GM18909 (cell line): Measurements from ENCODE around the gene HHIPL1.
"Not testable (repeated sequence)": the region's sequence is repeated elsewhere in the genome, so short reads cannot be mapped to it uniquely, and the experiment has no call there.

Source experiments
- ATAC-seq: cut with Tn5 transposase; IDR thresholded peaks from one replicate; pipeline ENCODE4 v1.9.1; 2021; ENCODE audit warnings: mild to moderate bottlenecking; ENCODE audit not compliant: unreplicated experiment, poor library complexity

HHIPL1 gene

DNA sequence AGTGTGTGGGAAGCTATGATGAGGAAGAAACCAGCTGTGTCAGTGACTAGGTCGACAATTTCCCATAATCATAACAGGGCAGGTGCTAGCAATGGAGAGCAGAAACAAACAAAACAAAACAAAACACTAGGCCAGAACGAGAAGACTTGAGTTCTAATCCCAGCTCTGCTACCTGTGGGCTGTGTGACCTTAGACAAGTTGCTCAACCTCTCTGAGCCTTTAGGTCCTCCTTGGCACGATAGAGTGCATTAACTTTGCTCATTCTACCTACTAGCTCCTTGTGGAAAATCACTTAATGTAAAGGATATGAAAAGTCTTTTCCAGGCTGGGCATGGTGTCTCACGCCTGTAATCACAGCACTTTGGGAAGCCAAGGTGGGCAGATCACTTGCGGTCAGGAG is 11.2 kb downstream of the HHIPL1 start:
- ATAC-seq, result no peak

DNA sequence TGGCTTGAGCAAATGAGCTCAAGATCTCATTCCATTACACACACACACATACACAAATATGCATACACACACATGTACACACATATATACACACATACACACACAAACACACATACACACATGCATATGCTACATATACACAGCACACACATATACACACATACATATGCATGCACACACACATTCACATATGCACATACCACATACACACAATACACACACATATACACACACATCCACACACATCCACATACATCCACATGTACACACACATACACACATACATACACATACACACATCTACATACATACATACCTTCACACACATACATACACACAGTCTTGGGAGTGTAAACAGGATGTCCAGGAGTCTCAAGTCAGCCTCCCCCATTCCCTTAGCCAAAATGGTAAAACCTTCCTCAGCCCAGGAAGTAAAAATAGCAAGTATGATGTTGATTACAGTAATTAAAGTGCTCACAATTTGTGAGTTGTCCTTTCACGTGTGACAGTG is 12.8 kb downstream of the HHIPL1 start:
- no peak for ATAC-seq

DNA sequence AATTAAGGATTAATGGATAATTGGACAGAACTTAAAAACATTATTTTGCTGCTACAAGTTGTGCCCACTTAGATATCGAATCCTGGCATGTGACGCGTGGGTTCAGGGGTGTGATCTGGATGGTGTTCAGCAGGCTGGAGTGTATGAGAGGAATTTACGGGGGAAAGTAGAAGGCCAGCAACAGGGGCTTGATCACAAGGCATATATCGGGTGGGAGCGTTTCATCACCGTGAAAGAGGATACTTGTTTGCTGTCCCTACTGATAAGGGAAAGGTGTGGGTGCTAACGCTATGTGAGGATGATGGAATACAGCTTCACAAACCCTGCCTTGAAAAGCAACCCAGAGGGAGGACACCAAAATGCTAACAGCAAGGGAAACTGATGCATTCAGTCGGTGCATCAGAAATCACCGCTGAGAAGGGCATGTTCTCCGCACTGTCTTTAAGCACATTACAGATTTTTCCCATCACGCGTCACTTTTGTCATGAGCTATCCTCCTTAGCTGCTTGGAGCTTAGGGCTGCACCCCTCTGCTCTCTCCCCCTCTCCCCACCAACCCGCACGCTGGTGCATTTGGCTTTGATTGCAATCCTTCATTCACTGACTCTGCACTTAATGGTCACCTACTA is 13.4 kb downstream of the HHIPL1 start:
- no peak for ATAC-seq

DNA sequence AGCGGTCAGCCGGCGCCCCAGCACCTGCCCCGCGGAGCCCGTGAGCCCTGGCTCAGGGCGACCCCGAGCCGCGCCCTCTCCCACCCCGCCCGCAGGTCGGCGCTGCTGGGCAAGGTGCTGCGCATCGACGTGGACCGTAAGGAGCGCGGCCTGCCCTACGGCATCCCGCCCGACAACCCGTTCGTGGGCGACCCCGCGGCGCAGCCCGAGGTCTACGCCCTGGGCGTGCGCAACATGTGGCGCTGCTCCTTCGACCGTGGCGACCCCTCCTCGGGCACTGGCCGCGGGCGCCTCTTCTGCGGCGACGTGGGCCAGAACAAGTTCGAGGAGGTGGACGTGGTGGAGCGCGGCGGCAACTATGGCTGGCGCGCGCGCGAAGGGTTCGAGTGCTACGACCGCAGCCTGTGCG is 14.4 kb downstream of the HHIPL1 start:
- ATAC-seq, result no peak

DNA sequence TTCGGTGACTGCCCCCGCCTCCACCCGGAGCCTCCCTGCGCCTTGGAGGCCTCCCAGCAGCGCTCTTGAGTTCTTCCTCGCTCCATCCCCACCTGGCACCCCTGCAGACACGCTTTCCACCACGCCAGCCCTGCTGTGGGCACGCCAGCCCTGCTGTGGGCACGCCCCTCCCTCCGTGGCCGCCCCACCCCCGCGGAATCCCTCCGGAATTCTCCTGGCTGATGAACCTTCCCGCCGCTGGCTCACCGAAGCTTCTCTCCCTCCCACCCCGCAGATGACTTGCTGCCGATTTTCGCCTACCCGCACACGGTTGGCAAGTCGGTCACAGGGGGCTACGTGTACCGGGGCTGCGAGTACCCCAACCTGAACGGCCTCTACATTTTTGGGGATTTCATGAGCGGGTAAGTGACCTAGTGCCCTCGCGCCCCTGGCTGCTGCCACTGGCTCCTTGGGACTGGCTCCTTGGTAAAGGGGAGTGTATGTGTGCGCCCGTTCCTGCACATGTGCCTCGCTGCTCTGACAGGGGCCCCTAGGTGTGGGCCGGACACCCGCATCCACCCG is 15.2 kb downstream of the HHIPL1 start:
- no peak for ATAC-seq

DNA sequence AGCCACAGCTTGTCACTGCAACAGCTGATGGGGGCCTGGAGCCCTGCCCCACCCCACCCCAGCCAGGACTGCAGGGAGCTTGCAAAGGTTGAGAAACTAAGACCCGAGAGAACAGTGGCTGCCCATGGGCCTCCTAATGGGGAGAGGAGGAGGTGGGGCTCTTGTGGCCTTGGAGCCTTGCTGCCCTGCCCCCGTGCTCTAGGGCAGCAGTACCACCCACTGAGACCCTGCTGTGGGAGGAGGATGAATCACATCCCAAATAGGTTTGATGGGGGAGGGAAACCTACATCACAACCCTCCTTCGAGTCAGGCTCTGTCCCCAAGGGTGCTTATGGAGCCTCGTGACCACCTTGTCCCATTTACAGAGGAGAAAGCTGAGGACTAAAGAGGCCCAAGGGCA is 15.9 kb downstream of the HHIPL1 start:
- ATAC-seq, result no peak

DNA sequence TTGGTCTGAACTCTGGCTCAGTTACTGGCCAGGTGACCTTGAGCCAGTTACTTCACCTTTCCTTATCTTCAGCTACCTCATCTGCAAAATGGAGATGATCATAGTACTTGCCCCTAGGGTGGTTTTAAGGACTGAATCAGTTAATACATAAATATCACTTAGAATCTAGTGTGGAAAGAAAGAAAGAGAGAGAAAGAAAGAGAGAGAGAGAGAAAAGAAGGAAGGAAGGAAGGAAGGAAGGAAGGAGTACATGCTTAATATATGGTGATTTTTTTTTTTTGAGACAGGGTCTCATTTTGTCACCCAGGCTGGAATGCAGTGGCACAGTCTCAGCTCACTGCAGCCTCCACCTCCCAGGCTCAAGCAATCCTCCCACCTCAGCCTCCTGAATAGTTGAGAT is 16.3 kb downstream of the HHIPL1 start:
- not testable (repeated sequence) for ATAC-seq

DNA sequence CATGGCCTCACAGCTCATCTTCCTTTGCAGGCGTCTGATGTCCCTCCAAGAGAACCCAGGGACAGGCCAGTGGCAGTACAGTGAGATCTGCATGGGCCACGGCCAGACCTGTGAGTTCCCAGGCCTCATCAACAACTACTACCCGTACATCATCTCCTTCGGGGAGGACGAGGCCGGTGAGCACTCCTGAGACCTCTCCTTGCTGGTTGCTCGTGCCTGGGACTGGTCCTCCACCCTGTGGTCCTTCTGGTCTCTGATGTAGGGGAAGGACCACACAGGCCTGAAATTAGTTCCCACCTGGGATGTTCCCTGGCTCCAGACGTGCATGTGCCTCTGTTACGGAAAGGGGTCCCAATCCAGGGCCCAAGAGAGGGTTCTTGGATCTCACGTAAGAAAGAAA is 17.9 kb downstream of the HHIPL1 start:
- no peak for ATAC-seq

DNA sequence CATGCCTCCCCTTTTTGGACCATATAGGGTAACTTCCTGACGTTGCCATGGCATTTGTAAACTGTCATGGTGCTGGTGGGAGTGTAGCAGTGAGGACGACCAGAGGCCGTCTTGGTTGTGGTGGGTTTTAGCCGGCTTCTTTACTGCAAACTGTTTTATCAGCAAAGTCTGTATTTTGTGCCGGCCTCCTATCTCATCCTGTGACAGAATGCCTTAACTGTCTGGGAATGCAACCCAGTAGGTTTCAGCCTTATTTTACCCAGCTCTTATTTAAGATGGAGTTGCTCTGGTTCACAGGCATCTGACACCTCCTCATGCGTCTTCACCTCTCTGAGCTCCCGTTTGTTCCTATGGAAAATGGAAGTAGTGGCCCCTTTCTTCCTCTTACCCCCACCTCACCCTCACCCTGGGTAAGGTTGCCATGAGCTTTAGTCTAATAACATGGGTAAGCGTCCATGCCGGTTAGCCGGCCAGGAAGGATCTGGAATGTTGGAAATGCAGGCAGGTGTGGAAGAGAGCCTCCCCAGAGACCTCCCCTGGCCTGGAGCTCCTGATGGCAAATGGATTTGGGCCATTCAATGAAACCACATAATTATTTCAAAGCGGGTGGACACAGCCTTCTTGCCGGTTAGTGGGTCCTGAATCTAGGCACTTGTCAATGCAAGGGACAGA is 18.6 kb downstream of the HHIPL1 start:
- ATAC-seq, result no peak

DNA sequence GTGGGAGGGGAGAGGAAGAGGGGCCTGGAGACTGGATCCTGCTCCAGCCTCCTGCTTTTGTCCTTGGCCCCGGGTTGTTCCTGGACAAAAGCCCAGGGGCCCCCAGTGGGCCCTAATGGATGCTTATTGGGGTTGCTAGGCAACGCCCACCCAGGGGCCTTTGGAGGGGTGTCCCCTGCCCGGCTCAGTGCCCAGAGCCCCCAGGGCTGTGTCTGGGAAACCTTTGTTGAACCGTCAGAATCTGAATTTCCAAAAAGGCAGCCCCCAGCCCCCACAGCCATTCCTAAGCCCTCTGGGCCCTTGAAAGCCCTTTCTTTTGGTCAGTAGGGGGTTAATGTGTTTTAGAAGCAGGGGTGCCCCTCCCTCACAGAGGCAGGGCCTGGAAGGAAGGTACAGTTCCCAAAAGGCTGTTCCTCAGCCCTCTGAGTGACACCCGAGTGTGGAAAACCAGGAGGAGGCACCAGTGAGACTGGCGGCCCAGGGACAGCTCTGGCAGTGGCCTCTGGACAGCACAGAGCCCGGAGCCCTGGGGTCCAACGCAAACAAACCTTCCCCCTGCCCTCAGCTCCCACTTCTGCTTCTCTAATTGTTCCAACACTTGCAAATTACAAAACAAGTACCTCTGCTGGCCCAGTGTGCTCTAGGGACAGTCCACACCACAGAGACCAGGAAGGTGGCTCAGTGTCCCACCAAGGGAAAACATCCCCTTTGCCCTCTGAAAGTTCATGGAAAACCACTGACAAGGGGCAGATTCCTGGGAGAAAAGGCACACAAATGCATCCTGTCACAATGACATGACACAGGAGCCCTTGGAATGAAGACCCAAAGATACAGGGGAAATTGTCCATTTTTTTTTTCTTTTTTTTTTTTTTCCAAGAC is 19.4 kb downstream of the HHIPL1 start:
- ATAC-seq, result no peak

DNA sequence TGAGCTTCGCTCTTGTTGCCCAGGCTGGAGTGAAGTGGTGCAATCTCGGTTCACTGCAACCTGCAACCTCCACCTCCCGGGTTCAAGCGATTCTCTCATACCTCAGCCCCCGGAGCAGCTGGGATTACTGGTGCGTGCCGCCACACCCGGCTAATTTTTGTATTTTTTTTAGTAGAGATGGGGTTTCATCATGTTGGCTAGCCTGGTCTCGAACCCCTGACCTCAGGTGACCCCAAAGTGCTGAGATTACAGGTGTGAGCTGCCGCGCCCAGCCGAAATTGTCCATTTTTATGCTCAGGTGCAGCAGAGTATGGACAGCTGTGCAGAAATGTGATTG is 20.0 kb downstream of the HHIPL1 start:
- ATAC-seq, result peak; percentile 47

DNA sequence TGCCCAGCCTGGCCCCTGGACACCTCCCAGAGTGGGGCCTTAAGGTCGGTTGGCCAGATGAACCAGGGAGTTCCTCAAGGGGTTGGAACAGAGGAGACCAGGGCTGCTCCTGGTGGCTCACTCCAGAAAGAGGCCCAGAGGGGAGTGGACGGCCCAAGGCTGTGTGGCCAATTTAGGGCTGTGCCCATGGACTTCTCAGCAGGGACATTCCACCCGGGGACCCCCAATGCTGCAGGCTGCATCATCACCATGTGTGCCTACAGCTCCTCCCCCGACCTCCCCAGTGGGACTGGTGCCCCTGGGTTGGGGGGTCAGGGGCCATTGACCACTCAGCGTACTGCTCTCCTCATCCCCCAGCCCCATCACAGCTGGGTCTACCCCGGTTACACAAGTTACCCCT is 21.6 kb downstream of the HHIPL1 start:
- no peak for ATAC-seq

DNA sequence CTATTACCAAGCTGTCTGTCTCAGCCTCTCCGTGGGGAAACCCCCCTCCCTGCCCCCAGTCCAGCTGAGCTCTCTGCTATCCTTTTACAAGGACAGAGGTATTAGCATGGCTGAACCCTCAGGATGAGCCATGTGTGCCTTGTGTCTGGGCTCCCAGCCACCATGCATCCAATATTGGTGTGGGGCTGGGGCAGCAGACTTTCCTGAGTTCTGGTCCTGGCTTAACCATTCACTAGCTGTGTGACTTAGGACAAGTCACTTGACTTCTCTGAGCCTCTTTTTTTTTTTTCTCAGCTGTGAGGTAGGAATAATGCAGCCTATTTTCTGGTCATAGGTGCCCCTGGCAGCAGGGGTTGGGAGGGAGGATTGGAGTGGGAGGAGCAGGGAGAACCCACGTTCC is 22.1 kb downstream of the HHIPL1 start:
- ATAC-seq, result no peak

DNA sequence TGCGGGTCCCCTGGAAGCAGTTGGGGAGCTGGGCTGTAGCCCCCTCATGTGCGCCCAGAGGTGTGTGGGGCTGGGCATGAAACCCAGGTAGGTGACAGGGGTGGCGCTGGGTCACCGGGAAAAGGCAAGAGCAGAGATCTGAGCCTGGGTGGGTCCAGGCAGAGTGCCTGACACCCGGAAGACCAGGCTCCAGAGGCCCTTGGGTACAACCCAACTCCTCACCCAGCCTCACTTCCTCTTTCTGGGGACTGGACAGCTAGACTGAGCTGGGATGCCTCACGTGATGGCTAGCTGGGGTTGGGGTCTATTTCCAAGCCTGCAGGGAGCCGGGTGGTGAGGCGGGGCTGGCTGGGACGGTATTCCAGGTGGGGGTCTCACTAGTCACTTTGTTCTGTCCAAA is 22.9 kb downstream of the HHIPL1 start:
- ATAC-seq, result no peak

DNA sequence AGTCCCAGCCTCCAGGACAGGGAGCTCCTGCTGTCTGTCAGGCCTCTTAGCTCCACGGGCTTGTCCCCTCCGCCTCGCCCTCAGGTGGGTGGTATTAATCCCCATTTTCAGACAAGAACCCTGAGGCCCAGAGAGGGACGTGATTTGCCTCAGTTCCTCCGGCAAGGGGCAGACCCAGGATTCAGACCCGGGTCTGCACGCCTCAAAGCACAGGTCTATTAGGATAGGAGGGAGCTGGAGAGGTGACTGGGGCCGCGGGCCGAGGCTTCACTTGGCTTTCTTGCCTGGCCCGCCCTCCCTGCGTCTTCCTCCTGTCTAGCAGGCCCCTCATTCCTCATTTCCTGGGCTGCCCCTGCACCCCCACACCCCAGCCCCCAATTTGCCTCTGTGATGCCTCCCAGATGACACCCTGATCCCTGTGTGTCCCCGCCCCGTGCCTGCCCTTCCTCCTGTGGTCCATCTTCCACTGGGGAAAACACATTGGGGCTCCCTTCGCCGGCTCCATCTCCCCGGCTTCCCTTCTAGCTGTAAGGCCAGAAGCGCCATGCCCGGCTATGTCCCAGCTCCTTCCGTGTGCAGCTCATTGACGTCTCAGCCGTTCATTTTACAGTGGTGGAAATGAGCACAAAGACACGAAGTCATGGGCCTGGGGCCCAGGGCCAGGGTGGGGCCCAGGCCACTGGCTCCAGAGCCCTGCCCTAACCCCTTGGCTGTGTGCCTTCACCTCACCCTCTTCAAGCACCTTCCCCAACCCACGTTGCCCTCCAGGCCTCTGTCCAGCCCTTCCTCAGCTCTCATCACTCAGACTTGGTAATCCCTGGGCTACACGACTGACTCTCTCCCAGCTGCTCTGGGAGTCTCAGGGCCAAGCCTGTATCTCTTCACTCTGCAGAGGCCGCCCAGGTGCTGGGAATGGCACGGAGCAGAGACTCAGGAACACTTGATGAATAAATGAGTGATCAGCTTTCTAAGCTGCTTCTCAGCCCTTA is 23.7 kb downstream of the HHIPL1 start:
- no peak for ATAC-seq

DNA sequence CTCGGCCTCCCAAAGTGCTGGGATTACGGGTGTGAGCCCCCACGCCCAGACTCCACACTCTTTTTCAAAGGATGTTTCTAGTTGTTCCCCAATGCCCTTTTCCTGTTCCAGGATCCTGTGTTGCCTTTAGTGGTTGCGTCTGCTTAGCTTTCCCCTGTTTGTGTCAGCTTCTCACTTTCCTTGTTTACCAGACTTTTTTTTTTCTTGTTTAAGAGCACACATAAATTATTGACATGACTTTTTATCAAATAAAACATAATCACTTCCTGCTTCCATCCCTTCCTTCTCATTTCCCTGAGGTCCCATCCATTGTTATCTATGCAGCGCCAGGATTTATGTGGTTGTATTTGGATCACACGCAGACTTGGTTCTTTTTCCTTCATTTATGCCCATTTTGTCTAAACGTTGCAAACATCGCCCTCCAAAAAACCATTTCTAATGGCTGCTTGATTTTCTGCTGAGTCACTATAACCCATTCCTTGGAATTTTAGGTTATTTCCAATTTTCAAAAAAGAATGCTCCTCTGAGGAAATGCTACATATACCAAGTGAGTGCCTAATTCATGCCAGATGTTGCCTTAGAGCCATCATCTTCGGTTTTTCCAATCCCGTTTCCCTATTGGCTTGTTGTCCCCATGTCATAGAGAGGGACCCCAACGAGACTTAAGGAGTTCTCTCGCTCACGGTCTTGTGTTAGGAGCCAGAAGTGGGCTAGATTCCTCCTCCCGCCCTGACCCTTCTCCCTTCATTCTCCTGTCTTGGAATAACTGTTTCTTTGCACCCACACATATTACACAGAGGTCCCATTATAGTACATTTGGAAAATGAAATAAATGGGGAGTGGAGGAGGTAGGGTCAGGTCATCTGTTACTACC is 25.7 kb downstream of the HHIPL1 start:
- ATAC-seq, result no peak

DNA sequence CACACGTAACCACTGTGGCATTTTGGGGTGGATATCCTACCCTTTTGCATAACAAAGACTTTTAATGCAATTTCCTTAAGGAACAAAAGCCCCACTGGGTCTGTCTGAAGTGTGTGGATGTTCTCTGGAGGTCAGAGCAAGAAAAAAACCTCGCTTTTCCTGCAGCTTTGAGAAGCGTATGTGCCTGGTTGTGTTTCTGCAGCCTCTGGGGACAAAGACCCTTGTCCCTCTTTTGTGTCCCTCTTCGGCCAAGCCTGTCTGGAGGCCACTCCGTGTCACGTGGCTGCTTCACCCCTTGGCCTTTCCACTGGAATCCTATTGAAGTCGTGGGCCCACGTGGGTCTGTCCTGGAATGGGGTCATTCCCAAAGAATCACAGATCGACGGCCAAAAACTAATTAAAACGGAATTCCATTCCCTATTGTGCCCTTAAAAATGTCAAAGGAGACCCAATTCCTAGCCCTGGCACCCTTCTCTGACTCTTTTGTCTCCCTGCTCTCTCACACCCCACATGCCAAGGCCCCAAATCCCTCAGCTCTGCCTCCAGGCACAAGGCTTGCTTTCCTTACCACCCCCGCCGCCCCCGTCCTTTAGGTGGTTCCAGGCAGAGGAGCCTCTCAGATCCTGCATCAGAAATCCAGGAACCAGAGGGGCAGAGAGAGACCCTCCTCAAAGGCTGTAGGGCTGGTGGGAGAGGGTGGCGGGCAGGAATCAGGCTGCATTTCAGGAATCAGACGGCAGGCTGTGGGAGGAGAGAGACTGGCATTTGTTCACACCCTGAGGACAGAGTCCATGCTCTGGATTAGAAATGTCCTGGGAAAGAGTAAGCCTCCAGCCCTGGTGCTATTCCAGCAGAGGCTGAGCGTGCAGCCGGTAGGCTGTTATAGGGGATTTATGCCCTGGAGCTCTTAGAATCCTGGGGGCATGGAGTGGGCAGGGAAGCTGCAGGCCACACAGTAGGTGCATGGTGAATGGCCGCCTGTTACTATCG is 26.6 kb downstream of the HHIPL1 start:
- no peak for ATAC-seq
